IMR-90 (cell line): ENCODE measurements around the gene KIF13A. TPM values are rescaled to one million over a fixed set of nuclear protein-coding genes. Genes with fewer than 3 reads are reported as not detected.
A peak's percentile ranks its signal among the peaks of the same experiment; 100 is the strongest.

ENCODE experiments used
- ATAC-seq: fragments of 200-7000 bp; cut with Tn5 transposase; 2 replicates; pipeline ENCODE4 v1.9.1; 2020; ENCODE audit warnings: low read depth, mild to moderate bottlenecking, moderate library complexity
- BruUV-seq: library from RNA; stranded (reverse); fragments of 400-500 nt; replicated peaks from 2 replicates; lab custom pipeline; 2021; lab: Mats Ljungman, UMichigan
- CTCF ChIA-PET: fragments of 300-600 bp; formaldehyde crosslinking; extraction: SDS; loops from one replicate; lab custom pipeline; 2021; ENCODE audit warnings: antibody characterized with exemption; lab: Yijun Ruan, JAX
- POLR2A ChIA-PET: fragments of 300-600 bp; sonication (Branson Sonifier 250); formaldehyde crosslinking; loops from one replicate; lab custom pipeline; 2022; ENCODE audit warnings: antibody characterized with exemption; ENCODE audit not compliant: unreplicated experiment; lab: Charles Lee
- DNase-seq: peaks from one replicate; pipeline ENCODE4 v3.0.0; 2013
- H2AFZ ChIP-seq: replicated peaks from 2 replicates; pipeline ENCODE3; 2013; ENCODE audit warnings: low read length, mild to moderate bottlenecking; ENCODE audit not compliant: poor library complexity
- H2AK5ac ChIP-seq: 2 replicates; pipeline ENCODE4 v1.6.1; 2013; ENCODE audit warnings: low read depth, low read length, inconsistent platforms
- H2AK9ac ChIP-seq: replicated peaks from 2 replicates; pipeline ENCODE3; 2013; ENCODE audit warnings: mild to moderate bottlenecking, low read depth, low read length, moderate library complexity; ENCODE audit not compliant: poor library complexity
- H2BK120ac ChIP-seq: 2 replicates; pipeline ENCODE4 v1.6.1; 2013; ENCODE audit warnings: low read depth, low read length, inconsistent platforms
- H2BK15ac ChIP-seq: 3 replicates; pipeline ENCODE4 v1.6.1; 2013; ENCODE audit warnings: low read depth, low read length, inconsistent platforms
- H2BK20ac ChIP-seq: 2 replicates; pipeline ENCODE4 v1.6.1; 2013; ENCODE audit warnings: low read depth, mild to moderate bottlenecking, inconsistent platforms, low read length, moderate library complexity
- H2BK5ac ChIP-seq: 2 replicates; pipeline ENCODE4 v1.6.1; 2013; ENCODE audit warnings: mild to moderate bottlenecking, low read depth, low read length, inconsistent platforms; ENCODE audit not compliant: poor library complexity, severe bottlenecking
- H3K14ac ChIP-seq: replicated peaks from 2 replicates; pipeline ENCODE4 v1.6.1; 2013; ENCODE audit warnings: low read depth, low read length, inconsistent platforms
- H3K18ac ChIP-seq: 2 replicates; pipeline ENCODE4 v1.6.1; 2013; ENCODE audit warnings: low read depth, low read length, control low read depth
- H3K23ac ChIP-seq: 2 replicates; pipeline ENCODE4 v1.6.1; 2013; ENCODE audit warnings: low read depth, low read length, inconsistent platforms
- H3K27ac ChIP-seq: 2 replicates; pipeline ENCODE4 v1.5.1; 2013; ENCODE audit warnings: mild to moderate bottlenecking, control low read depth, low read length; ENCODE audit not compliant: insufficient read depth
- H3K27me3 ChIP-seq: 2 replicates; pipeline ENCODE4 v1.6.1; 2013; ENCODE audit warnings: low read length; ENCODE audit not compliant: control insufficient read depth, insufficient read depth
- H3K36me3 ChIP-seq: 2 replicates; pipeline ENCODE4 v1.6.1; 2013; ENCODE audit warnings: low read length, mixed read lengths; ENCODE audit not compliant: control insufficient read depth, insufficient read depth
- H3K4ac ChIP-seq: 2 replicates; pipeline ENCODE4 v1.6.1; 2013; ENCODE audit warnings: low read depth, low read length, inconsistent platforms
- H3K4me1 ChIP-seq: 2 replicates; pipeline ENCODE4 v1.6.1; 2013; ENCODE audit warnings: low read length, mixed read lengths; ENCODE audit not compliant: control insufficient read depth, insufficient read depth
- H3K4me2 ChIP-seq: 2 replicates; pipeline ENCODE4 v1.6.1; 2013; ENCODE audit warnings: low read depth, mild to moderate bottlenecking, control low read depth, low read length, moderate library complexity
- H3K4me3 ChIP-seq: 2 replicates; pipeline ENCODE4 v1.5.1; 2013; ENCODE audit warnings: low read depth, mild to moderate bottlenecking, control low read depth, low read length, moderate library complexity; ENCODE audit not compliant: insufficient read depth
- H3K56ac ChIP-seq: 2 replicates; pipeline ENCODE4 v1.6.1; 2013; ENCODE audit warnings: low read length, inconsistent platforms; ENCODE audit not compliant: insufficient read depth; ENCODE audit errors: extremely low read depth
- H3K79me1 ChIP-seq, 2 experiments: 2 replicates each; pipeline ENCODE4 v1.6.1; 2013; ENCODE audit warnings: low read length in 2 of 2, inconsistent platforms in 1 of 2, low read depth in 1 of 2
- H3K9ac ChIP-seq: 2 replicates; pipeline ENCODE4 v1.6.1; 2013; ENCODE audit warnings: low read depth, low read length, control low read depth
- H3K9me1 ChIP-seq: 2 replicates; pipeline ENCODE4 v1.6.1; 2013; ENCODE audit warnings: low read length, inconsistent platforms; ENCODE audit not compliant: insufficient read depth
- H3K9me3 ChIP-seq: 2 replicates; pipeline ENCODE4 v1.6.1; 2013; ENCODE audit warnings: low read length; ENCODE audit not compliant: control insufficient read depth, insufficient read depth
- H4K20me1 ChIP-seq: 2 replicates; pipeline ENCODE4 v1.6.1; 2013; ENCODE audit warnings: low read length, inconsistent platforms; ENCODE audit not compliant: insufficient read depth
- H4K5ac ChIP-seq: 2 replicates; pipeline ENCODE4 v1.6.1; 2013; ENCODE audit warnings: mild to moderate bottlenecking, low read depth, low read length, control low read depth
- H4K8ac ChIP-seq, 2 experiments: 2 replicates each; pipeline ENCODE4 v1.6.1; 2013; ENCODE audit warnings: low read depth in 2 of 2, low read length in 2 of 2, control low read depth in 1 of 2, inconsistent platforms in 1 of 2
- H4K91ac ChIP-seq: 2 replicates; pipeline ENCODE4 v1.6.1; 2013; ENCODE audit warnings: low read depth, low read length, inconsistent platforms; ENCODE audit not compliant: insufficient read depth
- BHLHE40 ChIP-seq: fragments of 150-350 bp; IDR thresholded peaks from 2 replicates; pipeline ENCODE4 v1.6.1; 2016; ENCODE audit warnings: mild to moderate bottlenecking, low read depth, low read length
- CEBPB ChIP-seq: IDR thresholded peaks from 2 replicates; pipeline ENCODE4 v1.6.1; 2012; ENCODE audit warnings: low read depth, low read length, improper control_type of control experiment
- CHD1 ChIP-seq: IDR thresholded peaks from 2 replicates; pipeline ENCODE4 v1.6.1; 2012; ENCODE audit warnings: low read depth, low read length, improper control_type of control experiment
- CTCF ChIP-seq: conservative IDR thresholded peaks from 2 replicates; pipeline ENCODE4 v1.5.1; 2012; ENCODE audit warnings: mild to moderate bottlenecking, low read depth, low read length, improper control_type of control experiment
- FOS ChIP-seq: fragments of 150-350 bp; IDR thresholded peaks from 2 replicates; pipeline ENCODE4 v1.6.1; 2016; ENCODE audit warnings: low read depth, low read length
- MAFK ChIP-seq: IDR thresholded peaks from 2 replicates; pipeline ENCODE4 v1.6.1; 2012; ENCODE audit warnings: low read depth, low read length, improper control_type of control experiment
- MAZ ChIP-seq: IDR thresholded peaks from 2 replicates; pipeline ENCODE4 v1.6.1; 2012; ENCODE audit warnings: low read depth, mild to moderate bottlenecking, low read length, improper control_type of control experiment, moderate library complexity, borderline replicate concordance
- MXI1 ChIP-seq: IDR thresholded peaks from 2 replicates; pipeline ENCODE4 v1.6.1; 2012; ENCODE audit warnings: low read depth, mild to moderate bottlenecking, low read length, moderate library complexity, borderline replicate concordance
- POLR2A ChIP-seq: IDR thresholded peaks from 2 replicates; pipeline ENCODE4 v1.6.1; 2012; ENCODE audit warnings: mild to moderate bottlenecking, low read depth, low read length
- RAD21 ChIP-seq: IDR thresholded peaks from 2 replicates; pipeline ENCODE4 v1.6.1; 2012; ENCODE audit warnings: low read length, improper control_type of control experiment
- RCOR1 ChIP-seq: IDR thresholded peaks from 2 replicates; pipeline ENCODE4 v1.6.1; 2012; ENCODE audit warnings: mild to moderate bottlenecking, low read length, improper control_type of control experiment; ENCODE audit not compliant: insufficient replicate concordance
- RFX5 ChIP-seq: IDR thresholded peaks from 2 replicates; pipeline ENCODE4 v1.8.0; 2012; ENCODE audit warnings: low read depth, mild to moderate bottlenecking, low read length, moderate library complexity
- SMC3 ChIP-seq: fragments of 150-350 bp; IDR thresholded peaks from 2 replicates; pipeline ENCODE4 v1.6.1; 2016; ENCODE audit warnings: low read depth, mild to moderate bottlenecking, antibody characterized with exemption, low read length, moderate library complexity
- USF2 ChIP-seq: fragments of 150-350 bp; IDR thresholded peaks from 2 replicates; pipeline ENCODE4 v1.6.1; 2017; ENCODE audit warnings: mild to moderate bottlenecking, antibody characterized with exemption, low read length, low read depth
- WGBS, 2 experiments: methylation state at CpG; one replicate each; pipeline versions ENCODE4 v1.1.5 to v1.1.7; 2013; ENCODE audit warnings: missing lambda C conversion rate in 2 of 2; ENCODE audit not compliant: insufficient read length in 1 of 2; ENCODE audit errors: extremely low coverage in 2 of 2; 5-methylcytosine and 5-hydroxymethylcytosine counted together
- dilution Hi-C: fragments of 300-500 bp; cut with HindIII; formaldehyde crosslinking; loops from one replicate; pipeline ENCODE4 v1.14.3; 2018; ENCODE audit warnings: low sequenced_read_pairs; ENCODE audit not compliant: unreplicated experiment
- in situ Hi-C: fragments of 300-500 bp; cut with MboI; formaldehyde crosslinking; loops from 3 replicates; pipeline ENCODE4 v1.14.3; 2019; ENCODE audit warnings: low sequenced_read_pairs, inconsistent platforms, mixed read lengths
- intact Hi-C: fragments of 100-400 bp; cut with micrococcal nuclease; formaldehyde crosslinking; loops from 2 replicates; pipeline ENCODE4 v1.10.0; 2022
- polyA plus RNA-seq, 3 experiments: library from polyadenylated mRNA; depleted of rRNA; stranded (reverse); fragments of >200 nt; gene quantifications; 2 replicates each; pipeline ENCODE4 v1.2.3, GENCODE V29; 2012; ENCODE audit warnings: low replicate concordance in 1 of 3
- total RNA-seq: library from RNA; depleted of rRNA; stranded (reverse); fragments of >200 nt; gene quantifications from 2 replicates; pipeline ENCODE4 v1.2.3, GENCODE V29; 2012

Gene KIF13A
- total and polyA plus RNA-seq, 2 of the 4 experiments (the other 2 are of a cell fraction) = 23.3 to 51.8 TPM

- in situ Hi-C loops (no loop called here), dilution Hi-C loops (no loop called here), intact Hi-C loops (no loop called here)
- peak overlapping the region; percentile 98 for H2BK120ac ChIP-seq
- H2AFZ ChIP-seq = peak overlapping the region; percentile 46
- H2BK15ac ChIP-seq = peak overlapping the region; percentile 97; the same call in 2 of the 3 replicates
- H3K4me2 ChIP-seq = peak overlapping the region; percentile 78
- peak overlapping the region; percentile 96 for H3K23ac ChIP-seq
- peak overlapping the region; percentile 92 for H3K27ac ChIP-seq
- H3K4me3 ChIP-seq = no peak overlapping the region
- H3K27me3 ChIP-seq = no peaks in the 10 kb centered on the region
- peak overlapping the region; percentile 73 for H2AK9ac ChIP-seq
- H2BK5ac ChIP-seq = peak overlapping the region; percentile 92
- peak overlapping the region; percentile 98 for H3K14ac ChIP-seq
- H3K9me1 ChIP-seq = peaks cover 22% of the 10 kb centered on the region
- no peaks in the 10 kb centered on the region for H4K20me1 ChIP-seq
- ATAC-seq (peak; percentile 42), DNase-seq (peak; percentile 76)
- BruUV-seq = no TSS peak
- H3K9ac ChIP-seq = peak overlapping the region; percentile 7
- peak overlapping the region; percentile 92 for H4K5ac ChIP-seq
- no peaks in the 10 kb centered on the region for H3K36me3 ChIP-seq
- peak overlapping the region; percentile 93 for H4K91ac ChIP-seq
- peaks cover 37 to 85% of the 10 kb centered on the region in 2 experiments for H3K79me1 ChIP-seq
- CTCF ChIA-PET = interaction anchor here (0.6 kb wide), 1 partner anchor 640 kb away, joined by 3 read pairs; no protein-coding TSS in a partner anchor
- POLR2A ChIA-PET = interaction anchor here (0.6 kb wide), 1 partner anchor 77 kb away, joined by 3 read pairs; no protein-coding TSS in a partner anchor
- peak overlapping the region; percentile 27 to 88; a peak in 2 of 4 replicates for H4K8ac ChIP-seq
- peak overlapping the region; percentile 97 for H2BK20ac ChIP-seq
- H3K56ac ChIP-seq = peak overlapping the region; percentile 80; the same call in 1 of the 2 replicates
- H3K18ac ChIP-seq = peak overlapping the region; percentile 96
- peaks cover 25% of the 10 kb centered on the region for H3K4me1 ChIP-seq
- H2AK5ac ChIP-seq = peak overlapping the region; percentile 98
- H3K4ac ChIP-seq = peak overlapping the region; percentile 99
- H3K9me3 ChIP-seq = no peaks in the 10 kb centered on the region
- WGBS, 2 experiments = no CpG with 5 or more reads among the region's 5 CpGs
- TF ChIP-seq MXI1 = no peak
- TF ChIP-seq CHD1 = no peak
- no peak for TF ChIP-seq RFX5
- peak; percentile 72 for TF ChIP-seq BHLHE40
- no peak for TF ChIP-seq FOS
- TF ChIP-seq CEBPB = no peak
- TF ChIP-seq USF2 = peak; percentile 75
- no peak for TF ChIP-seq RAD21
- TF ChIP-seq CTCF = no peak
- no peak for TF ChIP-seq MAFK
- no peak for TF ChIP-seq POLR2A
- no peak for TF ChIP-seq SMC3
- TF ChIP-seq RCOR1 = no peak
- no peak for TF ChIP-seq MAZ
These were observed 58.7 kb downstream of the KIF13A start for GRCh38 chr6:17928514-17929430.
